ENCODE data around the gene FUNDC2.
A peak's percentile ranks its signal among the peaks of the same experiment; 100 is the strongest.

Gene FUNDC2

GRCh38 chrX:155026727-155027508 lies at the start of gene FUNDC2:
FUNDC2 (plus strand) TSS chrX:155026844; CDS start chrX:155026939, 95 bp downstream.
- H3K9me3 ChIP-seq: no peaks in the 10 kb centered on the region
- H3K36me3 ChIP-seq: no peaks in the 10 kb centered on the region
- TF ChIP-seq, protein P1, sequence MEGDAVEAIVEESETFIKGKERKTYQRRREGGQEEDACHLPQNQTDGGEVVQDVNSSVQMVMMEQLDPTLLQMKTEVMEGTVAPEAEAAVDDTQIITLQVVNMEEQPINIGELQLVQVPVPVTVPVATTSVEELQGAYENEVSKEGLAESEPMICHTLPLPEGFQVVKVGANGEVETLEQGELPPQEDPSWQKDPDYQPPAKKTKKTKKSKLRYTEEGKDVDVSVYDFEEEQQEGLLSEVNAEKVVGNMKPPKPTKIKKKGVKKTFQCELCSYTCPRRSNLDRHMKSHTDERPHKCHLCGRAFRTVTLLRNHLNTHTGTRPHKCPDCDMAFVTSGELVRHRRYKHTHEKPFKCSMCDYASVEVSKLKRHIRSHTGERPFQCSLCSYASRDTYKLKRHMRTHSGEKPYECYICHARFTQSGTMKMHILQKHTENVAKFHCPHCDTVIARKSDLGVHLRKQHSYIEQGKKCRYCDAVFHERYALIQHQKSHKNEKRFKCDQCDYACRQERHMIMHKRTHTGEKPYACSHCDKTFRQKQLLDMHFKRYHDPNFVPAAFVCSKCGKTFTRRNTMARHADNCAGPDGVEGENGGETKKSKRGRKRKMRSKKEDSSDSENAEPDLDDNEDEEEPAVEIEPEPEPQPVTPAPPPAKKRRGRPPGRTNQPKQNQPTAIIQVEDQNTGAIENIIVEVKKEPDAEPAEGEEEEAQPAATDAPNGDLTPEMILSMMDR (IDR thresholded peaks at IDR 0.05): no peak
- H3K27ac ChIP-seq: peak within 1 kb of the TSS; percentile 91
- H3K27me3 ChIP-seq: no peaks in the 10 kb centered on the region
- peak within 1 kb of the TSS; percentile 60 to 71 for H3K4me3 ChIP-seq (ENCODE audit: low read depth in 1 of 2, low read length in 1 of 2)
- H3K4me1 ChIP-seq (ENCODE audit: control insufficient read depth in 1 of 2, insufficient read depth in 1 of 2, low read depth in 1 of 2, low read length in 1 of 2): peaks cover 6 to 11% of the 10 kb centered on the region in 2 experiments

GRCh38 chrX:154979629-154980028 lies 47.0 kb upstream of the FUNDC2 start:
- TF ChIP-seq, protein P1 (IDR thresholded peaks at IDR 0.05): no peak

GRCh38 chrX:154980330-154981115 lies 46.1 kb upstream of the FUNDC2 start:
- H3K27ac ChIP-seq: peak overlapping the region; percentile 39
- H3K36me3 ChIP-seq: no peaks in the 10 kb centered on the region
- TF ChIP-seq, protein P1 (IDR thresholded peaks at IDR 0.05): peak; percentile 74
- H3K9me3 ChIP-seq: no peaks in the 10 kb centered on the region
- peak overlapping the region in 1 of 2 experiments; percentile 39 for H3K4me3 ChIP-seq (ENCODE audit: low read depth in 1 of 2, low read length in 1 of 2)
- H3K27me3 ChIP-seq: no peaks in the 10 kb centered on the region
- peaks cover 5 to 17% of the 10 kb centered on the region in 2 experiments for H3K4me1 ChIP-seq (ENCODE audit: control insufficient read depth in 1 of 2, insufficient read depth in 1 of 2, low read depth in 1 of 2, low read length in 1 of 2)

More at GRCh38 chrX:154979629-154980028, 47.0 kb upstream of the FUNDC2 start:
- no peaks in the 10 kb centered on the region for H3K27me3 ChIP-seq
- no peak overlapping the region for H3K27ac ChIP-seq
- H3K4me1 ChIP-seq (ENCODE audit: control insufficient read depth in 1 of 2, insufficient read depth in 1 of 2, low read depth in 1 of 2, low read length in 1 of 2): peaks cover 5 to 17% of the 10 kb centered on the region in 2 experiments
- no peaks in the 10 kb centered on the region for H3K9me3 ChIP-seq
- no peak overlapping the region for H3K4me3 ChIP-seq (ENCODE audit: low read depth in 1 of 2, low read length in 1 of 2)
- no peaks in the 10 kb centered on the region for H3K36me3 ChIP-seq

DNA sequence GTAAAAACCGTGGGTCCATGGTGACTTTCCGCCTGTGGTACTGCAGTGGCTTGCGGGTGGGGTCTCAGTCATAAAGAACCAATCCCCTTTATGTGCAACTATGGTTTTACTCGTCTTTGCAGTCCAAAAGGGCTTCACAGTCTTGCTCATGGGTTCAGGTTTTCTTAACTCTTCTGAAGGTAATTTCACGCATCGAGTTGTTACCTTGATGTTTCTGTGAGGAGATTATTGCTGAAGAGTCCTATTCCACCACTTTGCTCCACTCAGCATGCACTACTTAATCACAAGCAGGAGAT lies 45.6 kb upstream of the FUNDC2 start:
- TF ChIP-seq, protein P1 (IDR thresholded peaks at IDR 0.05): no peak
- Histone ChIP-seq H3K36me3 (no peaks in the 10 kb centered on the region), H3K9me3 (no peaks in the 10 kb centered on the region), H3K4me1 (ENCODE audit: control insufficient read depth in 1 of 2, insufficient read depth in 1 of 2, low read depth in 1 of 2, low read length in 1 of 2) (peaks cover 5 to 17% of the 10 kb centered on the region in 2 experiments), H3K4me3 (ENCODE audit: low read depth in 1 of 2, low read length in 1 of 2) (no peak overlapping the region), H3K27ac (no peak overlapping the region), H3K27me3 (no peaks in the 10 kb centered on the region)

GRCh38 chrX:154986826-154987575 lies 39.6 kb upstream of the FUNDC2 start:
- Histone ChIP-seq H3K36me3 (no peaks in the 10 kb centered on the region), H3K4me1 (ENCODE audit: control insufficient read depth in 1 of 2, insufficient read depth in 1 of 2, low read depth in 1 of 2, low read length in 1 of 2) (no peaks in the 10 kb centered on the region), H3K27ac (no peak overlapping the region), H3K9me3 (no peaks in the 10 kb centered on the region), H3K4me3 (ENCODE audit: low read depth in 1 of 2, low read length in 1 of 2) (no peak overlapping the region), H3K27me3 (no peaks in the 10 kb centered on the region)
- TF ChIP-seq, protein P1 (IDR thresholded peaks at IDR 0.05): no peak

Data from neutrophil (primary cell).